Thyroid gland (tissue), 4 donors: ENCODE measurements around the gene OLAH. TPM values are rescaled to one million over a fixed set of nuclear protein-coding genes. Genes with fewer than 3 reads are reported as not detected.

ENCODE experiments used
- DNase-seq, 2 donors: peaks; one replicate each; pipeline ENCODE4 v3.0.0-alpha.2; 2019
- H3K27ac ChIP-seq, 3 donors: fragments of 200-600 bp; sonication (generic); 1 replicate in 2 of 3; 2 replicates in 1 of 3; pipeline ENCODE4 v1.5.1; 2016 to 2019; ENCODE audit warnings: mild to moderate bottlenecking in 1 of 3, moderate library complexity in 1 of 3
- H3K27me3 ChIP-seq: fragments of 200-600 bp; sonication (generic); one replicate; pipeline ENCODE4 v1.5.1; 2019
- H3K36me3 ChIP-seq, 2 donors: fragments of 200-600 bp; sonication (generic); one replicate each; pipeline ENCODE4 v1.5.1; 2016 to 2019
- H3K4me1 ChIP-seq, 2 donors: fragments of 200-600 bp; sonication (generic); one replicate each; pipeline ENCODE4 v1.5.1; 2017 to 2019
- H3K4me3 ChIP-seq, 3 donors: fragments of 200-600 bp; sonication (generic); replicated peaks in 1 of 3; 1 replicate in 2 of 3; 2 replicates in 1 of 3; pipeline ENCODE4 v1.5.1; 2016; ENCODE audit warnings: mild to moderate bottlenecking in 1 of 3
- H3K9me3 ChIP-seq: fragments of 200-600 bp; sonication (generic); one replicate; pipeline ENCODE4 v1.5.1; 2017
- POLR2A ChIP-seq, 2 donors: fragments of 450-650 bp; IDR thresholded peaks; one replicate each; pipeline ENCODE4 v1.6.1; 2017; ENCODE audit warnings: antibody characterized with exemption in 2 of 2, mild to moderate bottlenecking in 2 of 2, moderate library complexity in 1 of 2
- WGBS, 2 donors: methylation state at CpG; one replicate each; pipeline ENCODE4 v1.1.5; 2017; 5-methylcytosine and 5-hydroxymethylcytosine counted together
- intact Hi-C: fragments of 100-400 bp; cut with DNase I; formaldehyde crosslinking; loops from one replicate; pipeline ENCODE4 v1.15.1; 2023
- total RNA-seq, 4 donors: library from RNA; depleted of rRNA; stranded (reverse); fragments of >200 nt; gene quantifications; one replicate each; pipeline ENCODE4 v1.2.3, GENCODE V29; 2016
- TF ChIP-seq, protein P1 (sequence below), 6 experiments: fragments of 200-600 bp in 3 of 6; fragments of 450-650 bp in 3 of 6; sonication (generic) in 3 of 6; IDR thresholded peaks; one replicate each; pipeline ENCODE4 v1.5.1; 2016 to 2019; ENCODE audit warnings: antibody characterized with exemption in 6 of 6, mild to moderate bottlenecking in 2 of 6, inconsistent platforms in 1 of 6, moderate library complexity in 1 of 6

OLAH gene
- total RNA-seq, 4 donors from 2014 or later, result 4.8 TPM; not detected in 3

DNA sequence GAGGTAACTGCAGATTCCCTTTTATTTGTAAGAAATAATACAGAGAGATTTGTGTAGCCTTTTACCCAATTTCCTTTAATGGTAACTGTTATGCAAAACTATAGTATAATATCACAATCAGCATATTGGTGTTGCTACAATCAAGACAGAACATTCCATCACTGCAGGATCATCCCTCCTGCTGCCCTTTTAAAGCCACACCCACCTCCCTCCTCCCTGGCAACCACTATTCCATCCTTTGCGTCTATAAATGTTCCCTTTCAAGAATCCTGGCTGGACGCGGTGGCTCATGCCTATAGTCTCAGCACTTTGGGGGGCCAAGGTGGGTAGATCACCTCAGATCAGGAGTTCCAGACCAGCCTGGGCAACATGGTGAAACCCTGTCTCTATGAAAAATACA is 31.7 kb downstream of the OLAH start:
- no peak for DNase-seq
- H3K4me1 ChIP-seq, result no peaks in the 10 kb centered on the region
- no peak overlapping the region for H3K27ac ChIP-seq
- intact Hi-C loops, result no loop called here
- no peaks in the 10 kb centered on the region for H3K9me3 ChIP-seq
- H3K36me3 ChIP-seq, result no peaks in the 10 kb centered on the region
- H3K27me3 ChIP-seq, result no peaks in the 10 kb centered on the region
- H3K4me3 ChIP-seq, result no peak overlapping the region
- 94 to 97% methylated on average over 3 of the region's 3 CpGs for WGBS, 2 donors
- TF ChIP-seq, protein P1, sequence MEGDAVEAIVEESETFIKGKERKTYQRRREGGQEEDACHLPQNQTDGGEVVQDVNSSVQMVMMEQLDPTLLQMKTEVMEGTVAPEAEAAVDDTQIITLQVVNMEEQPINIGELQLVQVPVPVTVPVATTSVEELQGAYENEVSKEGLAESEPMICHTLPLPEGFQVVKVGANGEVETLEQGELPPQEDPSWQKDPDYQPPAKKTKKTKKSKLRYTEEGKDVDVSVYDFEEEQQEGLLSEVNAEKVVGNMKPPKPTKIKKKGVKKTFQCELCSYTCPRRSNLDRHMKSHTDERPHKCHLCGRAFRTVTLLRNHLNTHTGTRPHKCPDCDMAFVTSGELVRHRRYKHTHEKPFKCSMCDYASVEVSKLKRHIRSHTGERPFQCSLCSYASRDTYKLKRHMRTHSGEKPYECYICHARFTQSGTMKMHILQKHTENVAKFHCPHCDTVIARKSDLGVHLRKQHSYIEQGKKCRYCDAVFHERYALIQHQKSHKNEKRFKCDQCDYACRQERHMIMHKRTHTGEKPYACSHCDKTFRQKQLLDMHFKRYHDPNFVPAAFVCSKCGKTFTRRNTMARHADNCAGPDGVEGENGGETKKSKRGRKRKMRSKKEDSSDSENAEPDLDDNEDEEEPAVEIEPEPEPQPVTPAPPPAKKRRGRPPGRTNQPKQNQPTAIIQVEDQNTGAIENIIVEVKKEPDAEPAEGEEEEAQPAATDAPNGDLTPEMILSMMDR (IDR thresholded peaks at IDR 0.05), result no peak
- no peak for TF ChIP-seq POLR2A (IDR thresholded peaks at IDR 0.05)

DNA sequence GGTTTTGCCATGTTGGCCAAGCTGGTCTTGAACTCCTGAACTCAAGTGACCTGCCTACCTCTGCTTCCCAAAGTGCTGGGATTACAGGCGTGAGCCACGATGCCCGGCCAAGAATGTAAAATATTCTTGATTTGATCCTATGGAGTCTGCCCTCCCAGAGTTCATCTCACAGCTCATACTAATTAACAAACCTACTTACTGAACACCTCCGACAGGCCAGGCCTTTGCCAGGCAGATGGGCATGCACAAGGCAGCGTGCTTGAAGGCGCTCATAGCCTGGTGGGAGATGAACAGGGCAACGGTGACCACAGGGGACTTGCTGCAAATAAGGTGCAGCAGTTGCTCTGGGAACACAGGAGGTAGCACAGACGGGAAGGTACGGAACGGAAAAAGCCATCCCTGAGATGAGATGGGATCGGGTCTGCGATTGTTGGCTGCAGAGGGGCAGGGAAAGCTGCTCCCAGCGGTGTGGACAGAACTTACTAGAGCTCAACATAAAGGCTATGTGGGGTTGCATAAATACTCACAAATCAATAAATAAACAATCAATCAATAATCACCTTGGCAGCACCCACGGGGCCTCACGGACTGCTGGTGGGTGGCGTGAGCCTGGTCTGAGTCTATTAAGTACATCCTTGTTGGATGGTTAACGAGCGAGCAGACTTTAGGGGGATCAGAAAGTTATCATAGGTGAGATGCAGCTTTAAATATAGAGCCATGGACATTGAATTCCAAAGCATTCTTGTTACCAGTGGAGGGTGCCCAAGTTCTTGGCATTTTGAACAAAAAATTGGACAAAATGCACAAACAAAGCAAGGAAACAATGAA is 40.1 kb downstream of the OLAH start:
- H3K4me3 ChIP-seq, result peak overlapping the region in 2 of 3 donors; percentile 26 to 37
- no peaks in the 10 kb centered on the region for H3K36me3 ChIP-seq
- DNase-seq, result no peak
- intact Hi-C loops, result no loop called here
- no peaks in the 10 kb centered on the region for H3K27me3 ChIP-seq
- WGBS, 2 donors, result 77 to 78% methylated on average over 18 of the region's 18 CpGs
- no peaks in the 10 kb centered on the region for H3K9me3 ChIP-seq
- H3K4me1 ChIP-seq, result peaks cover 4 to 9% of the 10 kb centered on the region in 2 donors
- no peak for TF ChIP-seq POLR2A (IDR thresholded peaks at IDR 0.05)
- TF ChIP-seq, protein P1 (IDR thresholded peaks at IDR 0.05), result peak in 2 of 6 experiments; percentile 8 to 19
- H3K27ac ChIP-seq, result peak overlapping the region; percentile 31 to 82 (median 48)

DNA sequence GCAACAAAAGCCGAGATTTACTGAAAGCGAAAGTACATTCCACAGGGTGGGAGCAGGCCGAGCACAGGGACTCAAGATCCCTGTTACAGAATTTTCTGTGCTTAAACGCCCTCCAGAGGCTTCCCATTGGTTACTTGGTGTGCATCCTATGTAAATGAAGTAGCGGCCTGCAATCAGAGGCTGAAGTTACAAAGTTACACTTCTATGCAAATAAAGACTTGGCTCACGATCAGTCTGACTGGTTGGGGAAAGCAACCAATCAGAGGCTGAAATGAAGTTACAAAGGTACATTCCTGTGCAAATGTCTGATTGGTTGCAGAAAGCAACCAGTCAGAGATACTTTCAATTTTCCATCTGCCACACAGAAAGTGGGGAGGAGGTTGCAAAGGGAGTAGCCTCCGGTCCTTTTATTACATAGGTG is 40.8 kb downstream of the OLAH start:
- 15 to 18% methylated on average over 7 of the region's 7 CpGs for WGBS, 2 donors
- Histone ChIP-seq H3K9me3 (no peaks in the 10 kb centered on the region), H3K4me3 (peak overlapping the region in 2 of 3 donors; percentile 26 to 37), H3K4me1 (peaks cover 4 to 9% of the 10 kb centered on the region in 2 donors), H3K36me3 (no peaks in the 10 kb centered on the region), H3K27ac (peak overlapping the region; percentile 31 to 82 (median 48)), H3K27me3 (no peaks in the 10 kb centered on the region)
- peak in 1 of 2 donors; percentile 24 for TF ChIP-seq POLR2A (IDR thresholded peaks at IDR 0.05)
- TF ChIP-seq, protein P1 (IDR thresholded peaks at IDR 0.05), result no peak
- DNase-seq, result peak; percentile 64 to 66
- intact Hi-C loops, result no loop called here

DNA sequence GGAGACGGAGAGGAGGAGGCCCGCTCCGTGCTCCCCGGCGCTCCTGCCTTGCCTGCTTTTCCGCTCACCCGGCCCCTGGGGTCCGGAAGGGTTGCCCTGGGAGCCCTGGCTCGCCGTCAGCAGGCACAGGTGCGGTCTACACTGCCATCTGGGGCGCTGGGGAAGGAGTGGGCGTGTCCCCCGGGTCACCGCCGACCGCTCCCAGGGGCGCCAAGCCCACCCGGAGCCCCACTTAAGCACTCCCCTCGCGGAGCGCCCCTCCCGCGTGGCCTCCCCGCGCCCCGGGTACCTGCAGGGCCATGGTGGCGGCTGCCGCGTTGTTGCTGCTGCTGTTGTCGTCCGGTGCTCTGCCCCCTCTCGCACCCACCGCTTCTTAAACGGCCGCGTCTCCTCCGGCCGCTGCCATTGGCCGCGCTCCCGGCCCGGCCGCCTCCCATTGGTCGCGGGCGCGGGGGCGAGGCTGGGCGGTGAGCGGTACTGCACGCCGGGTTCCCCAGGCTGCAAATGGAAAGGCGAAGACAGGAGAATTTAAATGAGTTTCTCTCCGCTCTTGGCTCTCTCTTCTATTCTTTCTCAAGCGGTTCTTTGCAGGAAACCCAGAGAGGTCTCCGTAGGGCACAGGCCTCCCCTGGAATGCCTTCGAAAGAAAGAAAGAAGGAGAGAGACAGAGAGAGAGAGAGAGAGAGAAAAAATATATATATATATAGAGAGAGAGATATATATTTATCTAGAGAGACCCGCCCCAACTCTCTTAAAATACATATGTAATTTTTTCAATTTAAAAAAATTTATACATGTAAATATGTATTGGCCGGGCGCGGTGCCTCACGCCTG is 44.9 kb downstream of the OLAH start, which contains the start of gene ACBD7:
ACBD7 (minus strand) TSS at position 349 of the 834 bp plus-strand sequence; CDS start at position 301, 48 bp downstream.
- Histone ChIP-seq H3K4me1 (peaks cover 4 to 9% of the 10 kb centered on the region in 2 donors), H3K4me3 (peak within 1 kb of the TSS; percentile 10 to 36 (median 31)), H3K9me3 (no peaks in the 10 kb centered on the region), H3K36me3 (no peaks in the 10 kb centered on the region), H3K27ac (no peak within 1 kb of the TSS), H3K27me3 (no peaks in the 10 kb centered on the region)
- WGBS, 2 donors, result 12 to 16% methylated on average over 27 to 34 of the region's 63 CpGs
- DNase-seq, result peak; percentile 82 to 83
- intact Hi-C loops, result no loop called here
- TF ChIP-seq POLR2A (IDR thresholded peaks at IDR 0.05), result peak in 1 of 2 donors; percentile 29
- TF ChIP-seq, protein P1 (IDR thresholded peaks at IDR 0.05), result peak; percentile 8 to 70 (median 60)
